ENCODE data around the gene PIK3CB.
A peak's percentile ranks its signal among the peaks of the same experiment; 100 is the strongest.
"Not testable (repeated sequence)": the region's sequence is repeated elsewhere in the genome, so short reads cannot be mapped to it uniquely, and the experiment has no call there.

Gene PIK3CB

DNA sequence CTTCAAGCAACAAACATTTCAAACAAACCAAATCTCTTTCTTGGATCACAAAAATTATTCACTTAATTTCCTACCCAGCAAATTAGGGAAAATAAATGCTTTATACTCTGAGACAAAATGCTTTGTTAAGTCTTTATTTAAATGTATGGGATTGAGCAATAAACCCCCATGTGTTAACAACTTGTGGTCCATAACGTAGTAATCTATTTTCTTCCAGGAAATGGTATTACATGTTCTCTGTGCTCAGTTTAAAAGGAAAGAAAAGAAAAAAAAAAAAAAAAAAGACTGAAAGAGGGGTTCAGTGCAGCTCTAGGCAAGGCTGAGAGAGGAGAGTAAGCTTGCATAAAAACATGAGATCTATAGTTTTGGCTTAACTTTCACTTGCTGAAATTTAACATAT lies 102.3 kb downstream of the PIK3CB start:
- no peak for DNase-seq

DNA sequence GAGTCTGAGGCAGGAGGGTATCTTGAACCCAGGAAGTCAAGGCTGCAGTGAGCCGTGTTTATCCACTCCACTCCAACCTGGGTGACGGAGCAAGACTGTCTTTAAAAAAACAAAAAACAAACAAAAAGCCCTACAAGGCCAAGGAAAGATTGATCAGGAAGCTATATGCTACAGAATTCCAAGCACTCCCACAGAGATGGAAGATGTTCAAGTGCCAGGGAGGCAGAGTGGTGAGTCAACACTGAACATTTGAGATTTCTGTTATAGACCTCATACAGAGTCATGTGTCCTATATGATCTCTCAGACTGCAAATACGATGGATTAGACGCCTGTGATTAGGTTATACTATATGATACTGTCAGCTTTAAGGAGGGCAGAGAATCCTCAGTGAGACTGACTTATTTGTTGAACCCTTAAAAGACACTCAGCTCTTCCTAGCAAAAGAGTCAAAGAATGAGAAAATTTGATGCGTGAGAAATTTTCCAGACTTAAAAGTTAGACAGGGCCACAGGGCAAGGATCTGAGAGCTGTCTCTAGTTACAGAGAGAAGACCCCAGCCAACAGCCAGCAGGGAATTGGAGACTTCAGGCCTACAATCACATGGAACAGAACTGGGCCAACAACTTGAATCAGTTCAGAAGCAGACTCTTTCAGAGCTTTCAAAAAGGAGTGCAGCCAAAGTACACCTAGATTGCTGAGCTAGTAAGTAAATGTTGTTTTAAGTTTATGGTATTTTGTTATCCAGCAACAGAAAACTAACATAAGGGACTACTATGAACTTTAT lies 107.6 kb downstream of the PIK3CB start:
- DNase-seq = no peak

GRCh38 chr3:138726042-138726441 lies 108.7 kb downstream of the PIK3CB start:
- not testable (repeated sequence) for DNase-seq

- DNase-seq = no peak
These were observed 109.6 kb downstream of the PIK3CB start for GRCh38 chr3:138725116-138725515.

DNA sequence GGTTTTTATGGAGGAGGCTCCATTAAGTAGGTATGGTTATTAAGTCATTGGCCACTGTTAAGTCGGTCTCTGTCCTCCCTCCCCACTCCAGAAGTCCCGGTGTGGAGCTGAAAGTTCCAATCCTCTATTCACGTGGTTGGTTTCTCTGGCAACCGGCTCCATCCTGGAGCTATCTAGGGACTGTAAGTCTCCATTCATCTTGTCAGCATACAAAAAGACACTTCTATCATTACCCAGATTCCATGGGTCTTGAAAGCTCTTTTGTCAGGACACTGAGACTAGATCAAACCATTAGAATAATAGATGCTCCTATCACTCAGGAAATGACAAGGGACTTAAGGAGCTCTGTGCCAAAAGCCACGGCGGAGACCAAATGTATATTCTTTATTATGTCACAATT lies 110.3 kb downstream of the PIK3CB start:
- DNase-seq = no peak

DNA sequence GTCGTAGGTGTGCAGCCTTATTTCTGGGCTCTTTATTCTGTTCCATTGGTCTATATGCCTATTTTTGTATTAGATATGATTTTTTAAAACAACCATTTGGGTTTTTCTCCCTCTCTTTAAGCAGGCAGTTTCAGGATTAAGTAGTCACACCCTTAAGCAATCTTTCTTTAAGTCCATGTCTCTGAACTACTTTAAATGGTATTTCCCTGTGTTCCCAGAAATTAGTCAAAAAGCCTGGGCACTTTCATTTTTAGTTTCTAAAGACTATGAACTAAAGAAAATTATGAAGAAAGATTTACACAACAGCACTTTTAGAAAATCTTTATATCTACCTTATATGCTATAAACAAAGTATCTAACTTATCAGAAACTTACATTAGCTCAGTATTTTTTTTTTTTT lies 115.9 kb downstream of the PIK3CB start:
- no peak for DNase-seq

DNA sequence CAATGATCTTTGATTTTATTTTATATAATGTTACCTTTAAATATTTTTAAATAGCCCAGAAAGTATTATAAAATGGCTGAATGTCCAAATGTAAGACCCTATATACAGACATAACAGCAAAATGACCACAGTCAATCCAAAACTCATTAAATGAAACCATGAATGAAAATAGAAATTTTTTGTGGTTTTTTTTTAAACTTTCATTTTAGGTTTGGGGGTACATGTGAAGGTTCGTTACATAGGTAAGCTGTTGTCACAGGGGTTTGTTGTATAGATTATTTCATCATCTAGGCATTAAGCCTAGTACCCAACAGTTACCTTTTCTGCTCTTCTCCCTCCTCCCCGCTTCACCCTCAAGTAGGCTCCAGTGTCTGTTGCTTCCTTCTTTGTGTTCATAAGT lies 117.4 kb downstream of the PIK3CB start:
- no peak for DNase-seq

DNA sequence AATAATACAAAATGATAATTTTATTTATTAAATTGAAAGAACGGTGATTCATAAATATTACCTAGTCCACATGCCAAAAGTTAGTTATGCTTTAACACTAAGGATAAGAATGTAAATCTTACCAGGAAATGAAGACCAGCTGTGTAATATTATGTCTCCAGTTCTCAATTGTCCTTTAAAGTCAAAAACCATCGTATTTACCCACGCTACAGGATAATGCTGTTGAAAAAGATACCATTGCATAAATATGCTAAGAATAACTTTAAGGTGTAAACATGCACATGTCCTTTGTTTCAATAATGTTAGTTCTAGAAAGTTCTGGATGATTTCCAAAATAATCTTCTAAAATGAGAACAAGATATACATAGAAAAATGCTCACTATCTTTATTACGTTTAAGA lies 122.6 kb downstream of the PIK3CB start:
- DNase-seq = no peak

- DNase-seq = no peak
These were observed 129.1 kb downstream of the PIK3CB start for GRCh38 chr3:138705675-138706074.

GRCh38 chr3:138696666-138697370 lies 137.9 kb downstream of the PIK3CB start:
- DNase-seq = no peak

GRCh38 chr3:138694287-138695007 lies 140.3 kb downstream of the PIK3CB start:
- DNase-seq = no peak

DNA sequence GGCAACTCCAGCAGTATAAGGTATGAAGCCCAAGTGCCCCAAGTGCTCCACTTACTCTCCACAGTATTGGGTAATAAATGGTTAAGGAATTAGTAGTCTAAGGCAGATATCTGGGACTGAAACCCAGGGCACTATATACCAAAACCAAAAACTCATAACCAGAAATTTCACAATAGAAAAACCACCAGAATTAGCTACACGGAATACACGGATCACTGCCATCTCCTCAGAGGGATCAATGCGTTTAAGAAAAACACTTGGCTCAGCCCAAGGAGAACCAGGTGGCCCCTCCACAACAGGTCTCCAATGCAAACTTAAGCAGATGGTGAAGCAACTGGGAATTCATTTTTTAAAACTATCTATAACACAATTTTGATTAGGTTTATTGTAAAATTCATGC lies 142.6 kb downstream of the PIK3CB start:
- DNase-seq = no peak

GRCh38 chr3:138691351-138691750 lies 143.4 kb downstream of the PIK3CB start:
- no peak for DNase-seq

DNA sequence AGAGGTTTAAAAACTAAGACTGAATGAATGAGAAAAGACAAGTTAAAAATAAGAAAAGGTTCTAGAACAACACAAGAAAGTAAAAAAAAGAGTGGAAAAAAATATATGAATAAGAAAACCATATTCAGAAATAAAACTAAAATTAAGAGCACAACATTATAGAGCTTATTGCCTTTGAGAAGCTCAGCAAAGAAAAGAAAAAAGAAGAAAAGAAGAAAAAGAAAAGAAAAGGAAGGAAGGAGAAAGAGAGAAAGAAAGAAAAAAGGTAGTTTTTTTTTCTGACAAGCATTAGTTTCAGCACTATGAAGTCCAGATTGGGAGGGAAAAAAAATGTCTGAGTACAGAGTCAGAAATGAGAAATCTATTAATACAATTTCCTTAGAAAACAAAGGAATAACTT lies 144.7 kb downstream of the PIK3CB start:
- DNase-seq = no peak

DNA sequence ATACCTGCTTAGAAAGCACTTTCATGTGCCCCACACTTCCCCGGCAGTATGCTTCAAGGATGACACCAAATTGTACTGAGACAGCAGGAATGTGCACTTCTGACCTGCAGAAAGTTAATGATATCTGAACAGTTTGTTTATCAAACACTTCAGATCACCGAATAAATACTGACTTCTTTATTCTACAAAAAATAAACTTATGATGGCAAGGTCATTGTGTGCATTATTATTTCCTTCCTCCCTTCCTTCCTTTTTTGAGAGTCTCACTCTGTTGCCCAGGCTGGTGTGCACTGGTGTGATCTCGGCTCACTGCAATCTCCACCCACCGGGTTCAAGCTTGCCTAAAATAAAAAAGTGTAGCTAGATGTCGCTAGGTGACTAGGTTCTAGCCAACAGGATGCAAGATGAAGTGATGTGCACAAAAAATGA lies 145.8 kb downstream of the PIK3CB start:
- DNase-seq = no peak

GRCh38 chr3:138687236-138687635 lies 147.5 kb downstream of the PIK3CB start:
- DNase-seq = no peak

DNA sequence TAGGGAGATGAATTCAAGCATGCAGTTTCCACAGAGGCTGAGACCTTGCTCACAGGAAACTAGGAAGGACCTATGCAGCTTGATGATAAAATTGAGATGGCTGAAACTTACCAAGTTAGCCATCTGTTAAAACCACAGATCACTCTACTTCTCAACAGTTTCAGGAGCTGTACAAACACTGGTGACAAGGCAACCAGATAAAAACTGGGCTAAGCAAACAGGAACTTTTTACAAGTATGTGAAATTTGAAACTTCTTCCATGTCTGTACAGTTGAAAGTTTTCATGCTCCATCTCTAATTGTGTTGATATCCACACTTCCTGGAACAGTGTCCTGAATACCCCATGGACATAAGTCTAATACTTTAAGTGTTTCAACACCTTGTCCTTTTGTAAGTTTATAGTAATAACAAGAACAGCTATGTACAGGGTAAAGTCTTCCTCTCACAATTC lies 147.9 kb downstream of the PIK3CB start:
- DNase-seq = no peak

- peak; percentile 35 for DNase-seq
These were observed 150.3 kb downstream of the PIK3CB start for GRCh38 chr3:138684396-138684795.

GRCh38 chr3:138682648-138683047 lies 152.1 kb downstream of the PIK3CB start:
- no peak for DNase-seq

GRCh38 chr3:138681463-138682220 lies 153.1 kb downstream of the PIK3CB start:
- DNase-seq = no peak

GRCh38 chr3:138680974-138681373 lies 153.8 kb downstream of the PIK3CB start:
- DNase-seq = not testable (repeated sequence)

DNA sequence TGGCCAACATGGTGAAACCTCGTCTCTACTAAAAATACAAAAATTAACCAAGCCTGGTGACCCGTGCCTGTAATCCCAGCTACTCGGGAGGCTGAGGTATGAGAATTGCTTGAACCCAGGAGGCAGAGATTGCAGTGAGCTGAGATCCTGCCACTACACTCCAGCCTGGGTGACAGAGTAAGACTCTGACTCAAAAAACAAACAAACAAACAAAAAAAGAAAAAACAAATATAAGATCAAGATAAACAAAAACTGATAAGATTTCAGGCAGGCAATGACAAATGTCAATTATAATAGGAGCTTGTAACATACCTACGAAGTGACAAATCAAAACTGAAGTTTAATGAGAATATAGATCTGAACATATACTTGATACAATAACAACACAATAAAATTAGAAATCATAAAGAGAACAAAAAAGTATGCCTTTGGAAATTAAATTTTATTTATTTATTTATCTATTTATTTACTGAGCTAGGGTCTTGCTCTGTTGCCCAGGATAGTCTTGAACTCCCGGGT lies 155.8 kb downstream of the PIK3CB start:
- DNase-seq = no peak

- no peak for DNase-seq
These were observed 156.6 kb downstream of the PIK3CB start for GRCh38 chr3:138678086-138678485.

Data from NCI-H82 (cell line).